Stimulated activated CD8-positive, alpha-beta memory T cell treated with anti-CD3 and anti-CD28 coated beads, Interleukin-4, amount 100 ng/mL, for 48 hours (primary cell): ENCODE data around the gene NECTIN4.
"Not testable (repeated sequence)": the region's sequence is repeated elsewhere in the genome, so short reads cannot be mapped to it uniquely, and the experiment has no call there.

Experiments used
- DNase-seq: peaks from one replicate; pipeline ENCODE4 v3.0.0-alpha.2; 2020

Gene NECTIN4

GRCh38 chr1:161080441-161081405, 8.6 kb downstream of the NECTIN4 start:
- no peak for DNase-seq

- DNase-seq: no peak
Observed at GRCh38 chr1:161079436-161080110, 9.8 kb downstream of the NECTIN4 start.

- no peak for DNase-seq
Observed at GRCh38 chr1:161077426-161077825, 11.9 kb downstream of the NECTIN4 start.

GRCh38 chr1:161076410-161076809, 12.9 kb downstream of the NECTIN4 start:
- no peak for DNase-seq

DNA sequence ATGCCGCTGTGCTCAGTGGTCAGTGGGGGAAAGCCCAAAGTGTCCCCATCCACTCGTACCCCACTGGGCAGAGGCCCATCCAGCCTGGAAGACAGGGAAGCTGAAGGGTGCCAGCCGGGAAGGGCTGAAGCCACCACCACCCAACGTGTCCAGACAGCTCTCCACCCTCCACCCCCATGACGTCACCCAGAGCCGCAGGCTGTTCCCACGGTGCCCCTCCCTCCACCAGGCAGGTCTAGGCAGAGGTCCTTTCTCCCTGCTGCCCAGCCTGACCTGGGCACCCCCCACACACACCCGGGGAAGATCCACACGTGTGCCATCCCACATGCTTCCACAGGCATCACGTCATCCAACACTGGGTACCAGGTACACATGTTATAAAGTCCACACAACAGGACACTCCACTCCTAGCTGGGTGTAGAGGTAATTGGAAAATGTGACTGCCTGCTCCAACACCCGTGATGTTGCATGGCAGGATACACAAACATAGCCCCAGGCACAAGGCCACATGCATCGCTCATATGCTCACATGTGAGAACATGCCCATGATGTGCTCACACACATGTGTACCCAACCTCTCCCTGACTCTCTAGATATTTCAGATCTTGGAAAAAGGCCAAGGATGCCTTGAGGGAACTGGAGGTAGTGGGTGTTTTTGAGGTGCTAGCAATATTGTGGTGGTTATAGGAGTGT, 14.5 kb downstream of the NECTIN4 start:
- DNase-seq: no peak

GRCh38 chr1:161073474-161074121, 15.8 kb downstream of the NECTIN4 start:
- no peak for DNase-seq

GRCh38 chr1:161072751-161073449, 16.5 kb downstream of the NECTIN4 start:
- DNase-seq: no peak

GRCh38 chr1:161071886-161072371, 17.4 kb downstream of the NECTIN4 start:
- DNase-seq: peak; percentile 62

DNA sequence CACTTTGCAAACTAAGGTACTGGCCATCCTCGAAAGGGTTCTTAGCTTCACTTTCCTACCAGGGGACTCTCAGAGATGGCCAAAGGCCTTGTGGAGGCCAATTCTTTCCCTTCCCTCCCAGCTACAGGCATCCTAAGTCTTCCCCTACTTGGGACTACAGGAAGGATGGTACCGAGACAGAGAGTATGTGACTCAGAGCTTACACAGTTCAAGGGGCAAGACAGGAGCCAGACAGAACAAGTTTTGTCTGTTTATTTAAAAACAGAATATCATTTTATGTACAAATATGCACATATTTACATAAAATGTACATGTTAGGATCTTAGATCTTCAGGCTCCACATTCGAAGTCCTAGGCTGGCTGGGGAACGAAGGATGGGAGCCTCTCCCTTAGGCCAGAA, 18.6 kb downstream of the NECTIN4 start:
- DNase-seq: no peak

GRCh38 chr1:161069731-161070270, 19.6 kb downstream of the NECTIN4 start, which contains the start of gene ARHGAP30:
Gene ARHGAP30, minus strand, starts transcription at chr1:161069891. Its CDS starts 267 bp downstream, at chr1:161069624.
- DNase-seq: peak; percentile 88

DNA sequence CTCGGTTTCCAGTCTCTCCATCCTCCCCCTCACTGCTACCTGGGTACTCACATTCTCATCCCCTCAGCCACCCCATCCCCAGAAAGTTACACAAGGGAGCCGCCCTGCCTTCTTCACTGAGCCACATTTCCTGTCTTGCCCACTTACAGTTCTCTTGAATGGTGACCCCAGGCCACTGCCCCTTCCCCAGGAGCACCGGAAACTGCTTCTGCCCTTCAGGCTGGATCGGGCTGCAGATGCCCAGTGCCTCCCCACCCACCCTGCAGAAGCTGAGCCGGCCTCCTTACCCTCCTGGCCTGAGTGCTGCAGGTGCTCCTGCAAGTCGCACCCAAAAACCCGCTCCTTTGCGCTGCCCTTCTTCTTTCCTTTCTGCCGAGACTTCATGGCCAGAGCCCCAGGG, 20.1 kb downstream of the NECTIN4 start:
- peak; percentile 47 for DNase-seq

DNA sequence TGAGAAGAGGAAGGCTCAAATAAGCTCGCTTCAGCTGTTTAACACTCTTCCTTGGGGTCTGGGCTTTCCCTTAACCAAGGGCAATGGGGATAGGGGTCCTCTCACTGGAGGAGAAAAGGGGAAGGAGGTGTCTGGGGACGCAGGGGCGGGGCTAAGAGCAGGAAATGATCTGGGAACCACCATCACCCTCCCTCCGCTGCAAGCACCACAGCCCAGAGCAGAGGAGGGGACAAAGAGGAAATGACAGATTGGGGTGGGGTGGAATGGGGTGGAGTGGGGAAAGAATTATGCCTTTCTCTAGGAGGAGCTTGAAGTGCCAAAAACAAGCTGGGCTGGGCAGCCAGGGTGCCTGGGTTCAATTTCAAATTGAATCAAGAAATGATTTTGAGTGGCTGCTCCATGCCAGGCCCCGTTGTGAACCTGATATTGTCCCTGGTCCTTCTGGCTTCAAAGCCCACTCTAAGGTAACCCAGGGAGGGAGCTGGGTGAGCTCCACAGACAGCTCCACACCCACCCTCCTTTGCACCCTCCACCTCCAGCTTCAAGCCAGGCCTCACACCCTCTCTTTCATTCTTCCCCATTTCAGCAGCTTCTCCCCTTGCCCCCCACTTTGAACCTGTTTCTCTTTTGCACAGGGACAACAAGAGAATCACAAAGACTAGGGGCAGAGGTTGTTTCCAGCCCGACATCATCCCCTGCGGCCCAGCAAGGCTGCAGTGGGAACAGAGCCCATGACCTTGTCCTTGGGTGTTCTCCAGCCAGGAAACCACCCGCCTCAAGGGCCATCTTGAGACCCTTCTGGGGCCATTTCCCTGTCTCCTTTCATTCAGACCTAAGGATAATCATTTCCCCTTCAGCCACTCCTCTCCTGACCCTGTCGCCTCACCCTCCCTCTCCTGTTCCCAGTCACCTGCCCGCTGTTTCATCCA, 20.8 kb downstream of the NECTIN4 start:
- peak; percentile 88 for DNase-seq

DNA sequence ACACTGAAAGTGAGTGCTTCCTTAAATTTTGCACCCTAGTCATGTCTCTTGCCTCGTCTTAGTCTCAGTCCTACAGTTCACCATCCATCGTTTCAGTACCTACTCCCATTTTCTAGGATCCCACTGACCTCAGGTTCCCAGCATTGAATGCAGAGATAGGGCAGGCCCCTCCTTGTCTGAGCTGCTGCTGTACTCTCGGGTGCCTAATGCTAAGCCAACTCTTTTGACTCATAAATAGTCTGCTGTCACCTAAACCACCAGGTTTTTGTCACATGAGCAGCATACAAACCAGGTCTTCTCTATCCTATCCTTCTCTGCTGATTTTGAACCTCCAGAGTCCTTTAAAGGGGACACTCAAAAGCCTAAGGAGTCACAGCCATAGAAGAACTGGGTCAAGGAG, 22.7 kb downstream of the NECTIN4 start:
- DNase-seq: peak; percentile 37

DNA sequence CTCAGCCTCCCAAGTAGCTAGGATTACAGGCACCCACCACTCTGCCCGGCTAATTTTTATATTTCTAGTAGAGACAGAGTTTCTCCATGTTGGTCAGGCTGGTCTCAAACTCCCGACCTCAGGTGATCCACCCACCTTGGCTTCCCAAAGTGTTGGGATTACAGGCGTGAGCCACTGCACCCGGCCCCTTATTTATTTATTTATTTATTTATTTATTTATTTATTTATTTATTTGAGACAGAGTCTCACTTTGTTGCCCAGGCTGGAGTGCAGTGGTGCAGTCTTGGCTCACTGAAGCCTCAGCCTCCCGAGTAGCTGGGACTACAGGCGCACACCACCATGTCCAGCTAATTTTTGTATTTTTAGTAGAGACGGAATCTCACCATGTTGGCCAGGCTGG, 23.7 kb downstream of the NECTIN4 start:
- not testable (repeated sequence) for DNase-seq

DNA sequence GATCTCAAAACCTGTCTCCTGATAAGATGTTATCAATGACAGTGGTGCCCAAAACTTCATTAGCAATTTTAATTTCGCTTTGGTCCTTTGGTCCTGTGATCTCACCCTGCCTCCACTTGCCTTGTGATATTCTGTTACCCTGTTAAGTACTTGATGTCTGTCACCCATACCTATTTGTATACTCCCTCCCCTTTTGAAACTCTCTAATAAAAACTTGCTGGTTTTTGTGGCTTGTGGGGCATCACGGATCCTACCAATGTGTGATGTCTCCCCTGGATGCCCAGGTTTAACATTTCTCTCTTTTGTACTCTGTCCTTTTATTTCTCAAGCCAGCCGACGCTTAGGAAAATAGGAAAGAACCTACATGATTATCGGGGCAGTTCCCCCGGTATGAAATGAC, 25.4 kb downstream of the NECTIN4 start:
- not testable (repeated sequence) for DNase-seq

GRCh38 chr1:161061419-161061818, 27.9 kb downstream of the NECTIN4 start:
- no peak for DNase-seq

DNA sequence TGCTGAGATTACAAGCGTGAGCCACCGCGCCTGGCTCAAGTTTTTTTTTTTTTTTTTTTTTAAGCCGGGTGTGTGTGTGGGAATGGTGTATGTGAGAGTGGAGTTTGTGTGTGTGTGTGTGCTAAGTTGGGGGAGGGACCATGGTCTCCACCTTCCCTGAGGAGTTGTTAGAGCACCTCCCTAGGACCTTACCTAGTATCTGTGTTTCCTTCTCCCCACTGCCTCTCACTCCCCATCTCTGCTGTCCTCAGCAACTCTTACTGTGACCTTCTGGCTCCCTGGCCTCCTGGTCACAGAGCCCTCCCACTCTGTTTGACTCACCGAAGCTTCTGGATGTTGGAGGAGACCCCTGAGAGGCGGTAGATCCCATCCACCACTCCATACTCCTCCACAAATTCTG, 30.1 kb downstream of the NECTIN4 start:
- no peak for DNase-seq

DNA sequence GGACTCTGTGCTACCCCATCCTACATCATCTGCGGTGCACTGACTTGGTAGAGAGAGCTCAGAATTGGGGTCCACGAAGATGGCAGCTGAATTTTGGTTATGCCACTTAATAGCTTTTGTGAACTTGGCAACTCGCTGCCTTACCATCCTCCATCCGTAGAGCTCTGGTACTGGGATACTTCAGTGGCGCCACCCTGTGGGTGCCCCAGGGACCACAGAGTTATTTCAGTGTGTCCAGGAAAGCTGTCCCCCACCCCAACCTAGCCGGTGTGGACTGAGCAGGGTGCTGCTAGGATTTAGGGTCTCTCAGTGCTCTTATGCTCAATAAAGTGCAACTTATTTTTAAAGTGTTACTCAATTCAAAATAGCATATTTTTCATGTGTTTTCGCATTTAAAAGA, 34.6 kb downstream of the NECTIN4 start:
- no peak for DNase-seq

GRCh38 chr1:161054232-161054631, 35.1 kb downstream of the NECTIN4 start:
- DNase-seq: no peak

DNA sequence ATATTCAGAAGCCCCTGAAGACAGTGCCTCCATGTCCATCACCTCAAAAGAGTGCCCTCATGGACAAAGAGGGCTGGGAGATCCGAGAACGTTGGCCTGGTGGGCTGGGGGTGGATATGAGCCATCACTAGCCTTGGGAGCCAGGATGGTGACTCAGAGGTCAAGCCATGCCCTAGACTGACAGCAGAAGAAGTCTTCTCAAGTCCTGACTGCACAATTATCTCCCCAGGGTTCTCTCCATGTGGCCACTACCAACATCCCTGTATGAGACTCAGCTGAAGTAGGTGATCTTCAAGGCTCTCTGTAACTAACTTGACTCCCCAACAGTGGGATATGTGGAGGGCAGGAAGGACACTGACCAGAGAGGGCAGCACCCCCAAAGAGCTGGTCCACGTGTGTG, 36.5 kb downstream of the NECTIN4 start:
- no peak for DNase-seq

- no peak for DNase-seq
Observed at GRCh38 chr1:161051219-161051618, 38.1 kb downstream of the NECTIN4 start.
